C4-2B (cell line): ENCODE results near the gene OR52B2.

ENCODE experiments used
- CTCF ChIP-seq: fragments of 450-650 bp; conservative IDR thresholded peaks from 2 replicates; pipeline ENCODE4 v1.5.1; 2017; ENCODE audit warnings: mild to moderate bottlenecking
- ZFX ChIP-seq: fragments of 450-650 bp; IDR thresholded peaks from 2 replicates; pipeline ENCODE4 v1.6.1; 2017

- TF ChIP-seq CTCF (no peak), ZFX (no peak)
Observed at GRCh38 chr11:6210274-6210955, 40.3 kb upstream of the OR52B2 start.
